IMR-90 (cell line): ENCODE data around the gene BTBD9. TPM values are rescaled to one million over a fixed set of nuclear protein-coding genes. Genes with fewer than 3 reads are reported as not detected.

ENCODE experiments used
- ATAC-seq: fragments of 200-7000 bp; cut with Tn5 transposase; 2 replicates; pipeline ENCODE4 v1.9.1; 2020; ENCODE audit warnings: low read depth, mild to moderate bottlenecking, moderate library complexity
- BruUV-seq: library from RNA; stranded (reverse); fragments of 400-500 nt; replicated peaks from 2 replicates; lab custom pipeline; 2021; lab: Mats Ljungman, UMichigan
- CTCF ChIA-PET: fragments of 300-600 bp; formaldehyde crosslinking; extraction: SDS; loops from one replicate; lab custom pipeline; 2021; ENCODE audit warnings: antibody characterized with exemption; lab: Yijun Ruan, JAX
- POLR2A ChIA-PET: fragments of 300-600 bp; sonication (Branson Sonifier 250); formaldehyde crosslinking; loops from one replicate; lab custom pipeline; 2022; ENCODE audit warnings: antibody characterized with exemption; ENCODE audit not compliant: unreplicated experiment; lab: Charles Lee
- DNase-seq: peaks from one replicate; pipeline ENCODE4 v3.0.0; 2013
- H2AFZ ChIP-seq: replicated peaks from 2 replicates; pipeline ENCODE3; 2013; ENCODE audit warnings: low read length, mild to moderate bottlenecking; ENCODE audit not compliant: poor library complexity
- H2AK5ac ChIP-seq: 2 replicates; pipeline ENCODE4 v1.6.1; 2013; ENCODE audit warnings: low read depth, low read length, inconsistent platforms
- H2AK9ac ChIP-seq: replicated peaks from 2 replicates; pipeline ENCODE3; 2013; ENCODE audit warnings: mild to moderate bottlenecking, low read depth, low read length, moderate library complexity; ENCODE audit not compliant: poor library complexity
- H2BK120ac ChIP-seq: 2 replicates; pipeline ENCODE4 v1.6.1; 2013; ENCODE audit warnings: low read depth, low read length, inconsistent platforms
- H2BK15ac ChIP-seq: 3 replicates; pipeline ENCODE4 v1.6.1; 2013; ENCODE audit warnings: low read depth, low read length, inconsistent platforms
- H2BK20ac ChIP-seq: 2 replicates; pipeline ENCODE4 v1.6.1; 2013; ENCODE audit warnings: low read depth, mild to moderate bottlenecking, inconsistent platforms, low read length, moderate library complexity
- H2BK5ac ChIP-seq: 2 replicates; pipeline ENCODE4 v1.6.1; 2013; ENCODE audit warnings: mild to moderate bottlenecking, low read depth, low read length, inconsistent platforms; ENCODE audit not compliant: poor library complexity, severe bottlenecking
- H3K14ac ChIP-seq: replicated peaks from 2 replicates; pipeline ENCODE4 v1.6.1; 2013; ENCODE audit warnings: low read depth, low read length, inconsistent platforms
- H3K18ac ChIP-seq: 2 replicates; pipeline ENCODE4 v1.6.1; 2013; ENCODE audit warnings: low read depth, low read length, control low read depth
- H3K23ac ChIP-seq: 2 replicates; pipeline ENCODE4 v1.6.1; 2013; ENCODE audit warnings: low read depth, low read length, inconsistent platforms
- H3K27ac ChIP-seq: 2 replicates; pipeline ENCODE4 v1.5.1; 2013; ENCODE audit warnings: mild to moderate bottlenecking, control low read depth, low read length; ENCODE audit not compliant: insufficient read depth
- H3K27me3 ChIP-seq: 2 replicates; pipeline ENCODE4 v1.6.1; 2013; ENCODE audit warnings: low read length; ENCODE audit not compliant: control insufficient read depth, insufficient read depth
- H3K36me3 ChIP-seq: 2 replicates; pipeline ENCODE4 v1.6.1; 2013; ENCODE audit warnings: low read length, mixed read lengths; ENCODE audit not compliant: control insufficient read depth, insufficient read depth
- H3K4ac ChIP-seq: 2 replicates; pipeline ENCODE4 v1.6.1; 2013; ENCODE audit warnings: low read depth, low read length, inconsistent platforms
- H3K4me1 ChIP-seq: 2 replicates; pipeline ENCODE4 v1.6.1; 2013; ENCODE audit warnings: low read length, mixed read lengths; ENCODE audit not compliant: control insufficient read depth, insufficient read depth
- H3K4me2 ChIP-seq: 2 replicates; pipeline ENCODE4 v1.6.1; 2013; ENCODE audit warnings: low read depth, mild to moderate bottlenecking, control low read depth, low read length, moderate library complexity
- H3K4me3 ChIP-seq: 2 replicates; pipeline ENCODE4 v1.5.1; 2013; ENCODE audit warnings: low read depth, mild to moderate bottlenecking, control low read depth, low read length, moderate library complexity; ENCODE audit not compliant: insufficient read depth
- H3K56ac ChIP-seq: 2 replicates; pipeline ENCODE4 v1.6.1; 2013; ENCODE audit warnings: low read length, inconsistent platforms; ENCODE audit not compliant: insufficient read depth; ENCODE audit errors: extremely low read depth
- H3K79me1 ChIP-seq, 2 experiments: 2 replicates each; pipeline ENCODE4 v1.6.1; 2013; ENCODE audit warnings: low read length in 2 of 2, inconsistent platforms in 1 of 2, low read depth in 1 of 2
- H3K9ac ChIP-seq: 2 replicates; pipeline ENCODE4 v1.6.1; 2013; ENCODE audit warnings: low read depth, low read length, control low read depth
- H3K9me1 ChIP-seq: 2 replicates; pipeline ENCODE4 v1.6.1; 2013; ENCODE audit warnings: low read length, inconsistent platforms; ENCODE audit not compliant: insufficient read depth
- H3K9me3 ChIP-seq: 2 replicates; pipeline ENCODE4 v1.6.1; 2013; ENCODE audit warnings: low read length; ENCODE audit not compliant: control insufficient read depth, insufficient read depth
- H4K20me1 ChIP-seq: 2 replicates; pipeline ENCODE4 v1.6.1; 2013; ENCODE audit warnings: low read length, inconsistent platforms; ENCODE audit not compliant: insufficient read depth
- H4K5ac ChIP-seq: 2 replicates; pipeline ENCODE4 v1.6.1; 2013; ENCODE audit warnings: mild to moderate bottlenecking, low read depth, low read length, control low read depth
- H4K8ac ChIP-seq, 2 experiments: 2 replicates each; pipeline ENCODE4 v1.6.1; 2013; ENCODE audit warnings: low read depth in 2 of 2, low read length in 2 of 2, control low read depth in 1 of 2, inconsistent platforms in 1 of 2
- H4K91ac ChIP-seq: 2 replicates; pipeline ENCODE4 v1.6.1; 2013; ENCODE audit warnings: low read depth, low read length, inconsistent platforms; ENCODE audit not compliant: insufficient read depth
- MAFK ChIP-seq: IDR thresholded peaks from 2 replicates; pipeline ENCODE4 v1.6.1; 2012; ENCODE audit warnings: low read depth, low read length, improper control_type of control experiment
- RAD21 ChIP-seq: IDR thresholded peaks from 2 replicates; pipeline ENCODE4 v1.6.1; 2012; ENCODE audit warnings: low read length, improper control_type of control experiment
- RCOR1 ChIP-seq: IDR thresholded peaks from 2 replicates; pipeline ENCODE4 v1.6.1; 2012; ENCODE audit warnings: mild to moderate bottlenecking, low read length, improper control_type of control experiment; ENCODE audit not compliant: insufficient replicate concordance
- RFX5 ChIP-seq: IDR thresholded peaks from 2 replicates; pipeline ENCODE4 v1.8.0; 2012; ENCODE audit warnings: low read depth, mild to moderate bottlenecking, low read length, moderate library complexity
- WGBS, 2 experiments: methylation state at CpG; one replicate each; pipeline versions ENCODE4 v1.1.5 to v1.1.7; 2013; ENCODE audit warnings: missing lambda C conversion rate in 2 of 2; ENCODE audit not compliant: insufficient read length in 1 of 2; ENCODE audit errors: extremely low coverage in 2 of 2; 5-methylcytosine and 5-hydroxymethylcytosine counted together
- dilution Hi-C: fragments of 300-500 bp; cut with HindIII; formaldehyde crosslinking; loops from one replicate; pipeline ENCODE4 v1.14.3; 2018; ENCODE audit warnings: low sequenced_read_pairs; ENCODE audit not compliant: unreplicated experiment
- in situ Hi-C: fragments of 300-500 bp; cut with MboI; formaldehyde crosslinking; loops from 3 replicates; pipeline ENCODE4 v1.14.3; 2019; ENCODE audit warnings: low sequenced_read_pairs, inconsistent platforms, mixed read lengths
- intact Hi-C: fragments of 100-400 bp; cut with micrococcal nuclease; formaldehyde crosslinking; loops from 2 replicates; pipeline ENCODE4 v1.10.0; 2022
- polyA plus RNA-seq, 3 experiments: library from polyadenylated mRNA; depleted of rRNA; stranded (reverse); fragments of >200 nt; gene quantifications; 2 replicates each; pipeline ENCODE4 v1.2.3, GENCODE V29; 2012; ENCODE audit warnings: low replicate concordance in 1 of 3
- total RNA-seq: library from RNA; depleted of rRNA; stranded (reverse); fragments of >200 nt; gene quantifications from 2 replicates; pipeline ENCODE4 v1.2.3, GENCODE V29; 2012
- TF ChIP-seq, protein P1 (sequence below): conservative IDR thresholded peaks from 2 replicates; pipeline ENCODE4 v1.5.1; 2012; ENCODE audit warnings: mild to moderate bottlenecking, low read depth, low read length, improper control_type of control experiment

The BTBD9 gene
- total and polyA plus RNA-seq, 2 of the 4 experiments (the other 2 are of a cell fraction): 4.1 to 22.0 TPM

- in situ Hi-C loops (no loop called here), dilution Hi-C loops (no loop called here), intact Hi-C loops (no loop called here)
- DNase-seq: no peak
- Histone ChIP-seq H4K5ac (no peak overlapping the region), H3K56ac (no peak overlapping the region), H3K14ac (no peak overlapping the region), H2BK120ac (no peak overlapping the region), H4K8ac (no peak overlapping the region), H3K9ac (no peak overlapping the region), H2BK20ac (no peak overlapping the region), H4K91ac (no peak overlapping the region), H3K36me3 (no peaks in the 10 kb centered on the region), H3K4me2 (no peak overlapping the region), H4K20me1 (no peaks in the 10 kb centered on the region), H2AK5ac (no peak overlapping the region), H3K4me1 (no peaks in the 10 kb centered on the region), H3K79me1 (no peaks in the 10 kb centered on the region), H3K9me3 (no peaks in the 10 kb centered on the region), H2AK9ac (no peak overlapping the region), H3K18ac (no peak overlapping the region), H3K27me3 (no peaks in the 10 kb centered on the region), H3K23ac (no peak overlapping the region), H2BK15ac (no peak overlapping the region), H3K9me1 (peaks cover 5% of the 10 kb centered on the region; the same call in 1 of the 2 replicates), H2BK5ac (no peak overlapping the region), H3K4me3 (no peak overlapping the region), H3K27ac (no peak overlapping the region), H2AFZ (no peak overlapping the region), H3K4ac (no peak overlapping the region)
- TF ChIP-seq RCOR1 (no peak), RFX5 (no peak), RAD21 (peak; percentile 52), MAFK (no peak)
- TF ChIP-seq, protein P1, sequence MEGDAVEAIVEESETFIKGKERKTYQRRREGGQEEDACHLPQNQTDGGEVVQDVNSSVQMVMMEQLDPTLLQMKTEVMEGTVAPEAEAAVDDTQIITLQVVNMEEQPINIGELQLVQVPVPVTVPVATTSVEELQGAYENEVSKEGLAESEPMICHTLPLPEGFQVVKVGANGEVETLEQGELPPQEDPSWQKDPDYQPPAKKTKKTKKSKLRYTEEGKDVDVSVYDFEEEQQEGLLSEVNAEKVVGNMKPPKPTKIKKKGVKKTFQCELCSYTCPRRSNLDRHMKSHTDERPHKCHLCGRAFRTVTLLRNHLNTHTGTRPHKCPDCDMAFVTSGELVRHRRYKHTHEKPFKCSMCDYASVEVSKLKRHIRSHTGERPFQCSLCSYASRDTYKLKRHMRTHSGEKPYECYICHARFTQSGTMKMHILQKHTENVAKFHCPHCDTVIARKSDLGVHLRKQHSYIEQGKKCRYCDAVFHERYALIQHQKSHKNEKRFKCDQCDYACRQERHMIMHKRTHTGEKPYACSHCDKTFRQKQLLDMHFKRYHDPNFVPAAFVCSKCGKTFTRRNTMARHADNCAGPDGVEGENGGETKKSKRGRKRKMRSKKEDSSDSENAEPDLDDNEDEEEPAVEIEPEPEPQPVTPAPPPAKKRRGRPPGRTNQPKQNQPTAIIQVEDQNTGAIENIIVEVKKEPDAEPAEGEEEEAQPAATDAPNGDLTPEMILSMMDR: peak; percentile 33; the same call in 1 of the 2 replicates
- no TSS peak for BruUV-seq
- ATAC-seq: no peak
- no CpG with 5 or more reads among the region's 4 CpGs for WGBS, 2 experiments
- CTCF ChIA-PET: interaction anchor here (0.5 to 0.7 kb wide), 4 partner anchors 19 to 430 kb away, joined by 3 read pairs; no protein-coding TSS in a partner anchor
- POLR2A ChIA-PET: no interaction called here
These were observed 360.3 kb downstream of the BTBD9 start for GRCh38 chr6:38279423-38279822.
